HepG2 (cell line): ENCODE results near the gene KRTAP5-6. TPM values are rescaled to one million over a fixed set of nuclear protein-coding genes. Genes with fewer than 3 reads are reported as not detected.
A peak's percentile ranks its signal among the peaks of the same experiment; 100 is the strongest.
"Not testable (repeated sequence)": the region's sequence is repeated elsewhere in the genome, so short reads cannot be mapped to it uniquely, and the experiment has no call there.

Source experiments
- ATAC-seq: fragments of 200-7000 bp; cut with Tn5 transposase; 3 replicates; pipeline ENCODE4 v1.9.1; 2020; ENCODE audit warnings: mild to moderate bottlenecking, moderate library complexity
- BruUV-seq: library from RNA; stranded (reverse); fragments of 400-500 nt; replicated peaks from 2 replicates; lab custom pipeline; 2021; lab: Mats Ljungman, UMichigan
- CTCF ChIA-PET: fragments of 300-600 bp; formaldehyde crosslinking; extraction: SDS; loops from one replicate; lab custom pipeline; 2021; ENCODE audit warnings: low total read pairs, inconsistent platforms, low intra/inter-chr PET ratio; lab: Yijun Ruan, JAX
- POLR2A ChIA-PET: fragments of 350-600 bp; sonication (Branson Sonifier 250); formaldehyde crosslinking; loops from one replicate; lab custom pipeline; 2020; ENCODE audit warnings: antibody characterized with exemption, inconsistent platforms; lab: Yijun Ruan, JAX
- DNase-seq: peaks from one replicate; pipeline ENCODE4 v3.0.0-alpha.2; 2015; ENCODE audit warnings: low spot score
- FAIRE-seq: peaks from 3 replicates; lab custom pipeline; 2011; peaks lifted over from hg19 to GRCh38; lab: Jason Lieb, UNC
- H2AFZ ChIP-seq: one replicate; pipeline ENCODE4 v1.6.1; 2011; ENCODE audit warnings: low read length, inconsistent platforms
- H3K27ac ChIP-seq: fragments of 300-600 bp; 3 replicates; pipeline ENCODE4 v1.8.0; 2011; ENCODE audit warnings: mixed run types, mild to moderate bottlenecking, mixed read lengths, low read length, inconsistent platforms; ENCODE audit not compliant: insufficient read depth; ENCODE audit errors: extremely low read length
- H3K27me3 ChIP-seq, 2 experiments: fragments of 200-600 bp in 1 of 2; 2 replicates in 1 of 2; 3 replicates in 1 of 2; pipeline versions ENCODE4 v1.6.0 to v1.8.0; 2011; ENCODE audit warnings: low read length in 2 of 2, mild to moderate bottlenecking in 2 of 2, moderate library complexity in 2 of 2, inconsistent platforms in 1 of 2; ENCODE audit not compliant: insufficient read depth in 2 of 2, control insufficient read depth in 1 of 2
- H3K36me3 ChIP-seq, 2 experiments: fragments of 200-600 bp in 1 of 2; replicated peaks in 1 of 2; 2 replicates in 1 of 2; 3 replicates in 1 of 2; pipeline versions ENCODE4 v1.5.1 to v1.8.0; 2011; ENCODE audit warnings: low read length in 2 of 2, inconsistent platforms in 1 of 2; ENCODE audit not compliant: insufficient read depth in 2 of 2, control insufficient read depth in 1 of 2
- H3K4me1 ChIP-seq: 2 replicates; pipeline ENCODE4 v1.5.1; 2012; ENCODE audit warnings: low read length, inconsistent platforms; ENCODE audit not compliant: insufficient read depth
- H3K4me2 ChIP-seq: 2 replicates; pipeline ENCODE4 v1.6.0; 2011; ENCODE audit warnings: low read depth, low read length, inconsistent platforms
- H3K4me3 ChIP-seq, 3 experiments: fragments of 200-600 bp in 1 of 3; sonication (generic), shearing (Covaris generic) in 1 of 3; replicated peaks in 1 of 3; 2 replicates each; pipeline ENCODE4 v1.5.1; 2011 to 2016; ENCODE audit warnings: low read length in 3 of 3, inconsistent platforms in 2 of 3, low read depth in 2 of 3, mild to moderate bottlenecking in 2 of 3, control low read depth in 1 of 3, mixed read lengths in 1 of 3; ENCODE audit not compliant: insufficient read depth in 1 of 3
- H3K79me2 ChIP-seq: one replicate; pipeline ENCODE4 v1.6.1; 2011; ENCODE audit warnings: low read length, inconsistent platforms; ENCODE audit not compliant: insufficient read depth
- H3K9ac ChIP-seq: 2 replicates; pipeline ENCODE4 v1.6.0; 2011; ENCODE audit warnings: mild to moderate bottlenecking, low read depth, low read length, inconsistent platforms; ENCODE audit not compliant: insufficient read depth
- H3K9me3 ChIP-seq: 2 replicates; pipeline ENCODE4 v1.5.1; 2012; ENCODE audit warnings: mild to moderate bottlenecking, low read length
- H4K20me1 ChIP-seq: 2 replicates; pipeline ENCODE4 v1.6.0; 2011; ENCODE audit warnings: inconsistent platforms, mild to moderate bottlenecking, low read length, moderate library complexity; ENCODE audit not compliant: insufficient read depth
- BRD4 ChIP-seq: sonication (generic); formaldehyde crosslinking; IDR thresholded peaks from 2 replicates; pipeline ENCODE4 v1.4.0; 2020; ENCODE audit warnings: missing genetic modification reagents
- MED1 ChIP-seq: sonication (generic); formaldehyde crosslinking; IDR thresholded peaks from 2 replicates; pipeline ENCODE4 v1.4.0; 2020; ENCODE audit warnings: missing genetic modification reagents
- ZBTB38 ChIP-seq: sonication (generic); formaldehyde crosslinking; IDR thresholded peaks from 2 replicates; pipeline ENCODE4 v1.5.1; 2020; ENCODE audit warnings: mild to moderate bottlenecking, missing genetic modification reagents
- ZFX ChIP-seq: sonication (generic); formaldehyde crosslinking; IDR thresholded peaks from 2 replicates; pipeline ENCODE4 v1.4.0; 2020; ENCODE audit warnings: mild to moderate bottlenecking, low read depth, missing genetic modification reagents, moderate library complexity
- ZNF768 ChIP-seq: sonication (generic); formaldehyde crosslinking; IDR thresholded peaks from 2 replicates; pipeline ENCODE4 v1.4.0; 2020; ENCODE audit warnings: missing genetic modification reagents
- WGBS: methylation state at CpG from one replicate; pipeline ENCODE4 v1.1.6; 2017; ENCODE audit warnings: low lambda C conversion rate; 5-methylcytosine and 5-hydroxymethylcytosine counted together
- in situ Hi-C: cut with HindIII; loops from 2 replicates; pipeline ENCODE4 v1.10.0; 2017; ENCODE audit warnings: low pct_unique_long_range_greater_than_20kb; ENCODE audit not compliant: extremely low pct_ligation_motif_present
- intact Hi-C: fragments of 100-400 bp; cut with micrococcal nuclease; formaldehyde crosslinking; loops from one replicate; pipeline ENCODE4 v1.10.0; 2022; ENCODE audit not compliant: unreplicated experiment
- polyA plus RNA-seq, 8 experiments: library from polyadenylated mRNA; depleted of rRNA in 3 of 8; stranded (reverse) in 7 of 8; unstranded in 1 of 8; fragments of >200 nt; fragmentation: Illumina TruSeq in 4 of 8; extraction: Trizol in 4 of 8; gene quantifications; 2 replicates each; pipeline versions ENCODE4 v1.2.1 to v1.2.3, GENCODE V29; 2011 to 2016; ENCODE audit warnings: low read depth in 4 of 8, missing spikeins in 1 of 8, mixed read lengths in 1 of 8; ENCODE audit not compliant: insufficient read depth in 1 of 8
- total RNA-seq, 5 experiments: library from RNA; depleted of rRNA; stranded (reverse); fragments of >200 nt; fragmentation: Illumina TruSeq; extraction: Trizol; gene quantifications; 2 replicates each; pipeline ENCODE4 v1.2.3, GENCODE V29; 2016; ENCODE audit warnings: low read depth in 1 of 5
- TF ChIP-seq, protein P1 (sequence below): sonication (generic); formaldehyde crosslinking; IDR thresholded peaks from 2 replicates; pipeline ENCODE4 v1.5.1; 2020; ENCODE audit warnings: mild to moderate bottlenecking, missing genetic modification reagents, moderate library complexity

KRTAP5-6 gene
- total and polyA plus RNA-seq, 2 of the 13 experiments (the other 11 are each of a cell fraction or from before 2014, with no cell fraction given): not detected

DNA sequence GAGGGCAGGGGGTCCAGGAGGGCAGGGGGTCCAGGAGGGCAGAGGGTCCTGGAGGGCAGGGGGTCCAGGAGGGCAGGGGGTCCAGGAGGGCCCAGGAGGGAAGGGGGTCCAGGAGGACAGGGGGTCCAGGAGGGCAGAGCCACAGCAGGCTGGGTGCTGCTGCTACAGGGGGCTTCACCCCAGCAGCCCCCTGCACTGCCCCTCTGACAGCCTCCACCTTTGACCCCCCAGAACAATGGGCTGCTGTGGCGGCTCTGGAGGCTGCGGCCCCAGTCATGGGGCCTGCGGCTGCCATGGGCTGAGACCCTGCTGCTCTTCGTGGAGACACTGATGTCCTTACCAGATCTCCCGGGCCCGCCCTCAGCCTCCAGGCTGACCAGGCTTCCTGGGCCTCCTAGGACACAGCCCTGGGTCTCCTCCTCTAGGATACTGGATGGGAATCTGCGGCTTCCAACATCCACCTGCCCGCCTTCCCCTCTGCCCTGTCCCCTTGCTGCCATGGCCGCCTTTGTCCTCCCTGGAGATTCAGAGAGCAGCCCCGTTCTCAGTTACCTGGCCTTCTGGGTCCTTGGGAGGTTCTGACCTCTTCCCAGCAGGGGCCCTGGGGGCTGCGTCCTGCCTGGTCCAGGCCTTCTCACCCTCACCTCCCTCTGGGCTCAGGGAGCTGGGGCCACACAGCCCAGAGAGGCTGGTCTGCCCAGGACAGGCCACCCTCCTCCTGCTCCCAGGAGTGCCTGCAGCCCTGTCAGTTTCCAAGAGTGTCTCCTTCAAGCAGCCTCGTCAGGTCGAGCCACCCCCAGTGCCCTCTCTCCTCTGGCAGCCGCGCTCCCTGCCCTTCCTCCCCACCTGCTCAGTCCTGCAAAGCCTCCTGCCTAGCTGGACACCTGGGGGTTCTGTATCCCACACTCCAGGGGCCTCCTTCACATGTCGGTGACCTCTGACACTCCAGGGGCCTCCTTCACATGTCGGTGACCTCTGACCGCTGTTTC lies 11.8 kb upstream of the KRTAP5-6 start:
- FAIRE-seq, H3K27me3 ChIP-seq, in situ Hi-C loops, H3K36me3 ChIP-seq: not testable (repeated sequence)
- TF ChIP-seq MED1 (CRISPR knock-in tag) (peak; percentile 12; the same call in 1 of the 2 replicates), ZNF768 (peak; percentile 16; the same call in 1 of the 2 replicates), ZFX (peak; percentile 33), BRD4 (CRISPR knock-in tag) (peak; percentile 52; the same call in 1 of the 2 replicates), ZBTB38 (CRISPR knock-in tag) (0 out of 2 replicates have a peak, but pooled peaks have one; percentile 27)
- TF ChIP-seq, protein P1, sequence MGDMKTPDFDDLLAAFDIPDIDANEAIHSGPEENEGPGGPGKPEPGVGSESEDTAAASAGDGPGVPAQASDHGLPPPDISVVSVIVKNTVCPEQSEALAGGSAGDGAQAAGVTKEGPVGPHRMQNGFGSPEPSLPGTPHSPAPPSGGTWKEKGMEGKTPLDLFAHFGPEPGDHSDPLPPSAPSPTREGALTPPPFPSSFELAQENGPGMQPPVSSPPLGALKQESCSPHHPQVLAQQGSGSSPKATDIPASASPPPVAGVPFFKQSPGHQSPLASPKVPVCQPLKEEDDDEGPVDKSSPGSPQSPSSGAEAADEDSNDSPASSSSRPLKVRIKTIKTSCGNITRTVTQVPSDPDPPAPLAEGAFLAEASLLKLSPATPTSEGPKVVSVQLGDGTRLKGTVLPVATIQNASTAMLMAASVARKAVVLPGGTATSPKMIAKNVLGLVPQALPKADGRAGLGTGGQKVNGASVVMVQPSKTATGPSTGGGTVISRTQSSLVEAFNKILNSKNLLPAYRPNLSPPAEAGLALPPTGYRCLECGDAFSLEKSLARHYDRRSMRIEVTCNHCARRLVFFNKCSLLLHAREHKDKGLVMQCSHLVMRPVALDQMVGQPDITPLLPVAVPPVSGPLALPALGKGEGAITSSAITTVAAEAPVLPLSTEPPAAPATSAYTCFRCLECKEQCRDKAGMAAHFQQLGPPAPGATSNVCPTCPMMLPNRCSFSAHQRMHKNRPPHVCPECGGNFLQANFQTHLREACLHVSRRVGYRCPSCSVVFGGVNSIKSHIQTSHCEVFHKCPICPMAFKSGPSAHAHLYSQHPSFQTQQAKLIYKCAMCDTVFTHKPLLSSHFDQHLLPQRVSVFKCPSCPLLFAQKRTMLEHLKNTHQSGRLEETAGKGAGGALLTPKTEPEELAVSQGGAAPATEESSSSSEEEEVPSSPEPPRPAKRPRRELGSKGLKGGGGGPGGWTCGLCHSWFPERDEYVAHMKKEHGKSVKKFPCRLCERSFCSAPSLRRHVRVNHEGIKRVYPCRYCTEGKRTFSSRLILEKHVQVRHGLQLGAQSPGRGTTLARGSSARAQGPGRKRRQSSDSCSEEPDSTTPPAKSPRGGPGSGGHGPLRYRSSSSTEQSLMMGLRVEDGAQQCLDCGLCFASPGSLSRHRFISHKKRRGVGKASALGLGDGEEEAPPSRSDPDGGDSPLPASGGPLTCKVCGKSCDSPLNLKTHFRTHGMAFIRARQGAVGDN (CRISPR knock-in tag): peak; percentile 71
- TF ChIP-seq, all 625 proteins: peak for 6; not testable (repeated sequence) for 619
- CTCF ChIA-PET, POLR2A ChIA-PET, H3K79me2 ChIP-seq, H3K4me3 ChIP-seq, intact Hi-C loops, H3K9me3 ChIP-seq, H3K4me2 ChIP-seq, DNase-seq, H2AFZ ChIP-seq, H4K20me1 ChIP-seq, BruUV-seq: not testable (repeated sequence)
- ATAC-seq: peak; percentile 7; the same call in 2 of the 3 replicates
- WGBS: 91% methylated on average over 12 of the region's 18 CpGs
- H3K4me1 ChIP-seq: peaks cover 57% of the 10 kb centered on the region
- peak overlapping the region; percentile 43 for H3K27ac ChIP-seq
- 0 out of 2 replicates have a peak overlapping the region, but pooled peaks have one; percentile 23 for H3K9ac ChIP-seq
